Retinal pigment epithelial cell (primary cell): Measurements from ENCODE around the gene BCCIP.
A peak's percentile ranks its signal among the peaks of the same experiment; 100 is the strongest.

Experiments used
- DNase-seq: peaks from one replicate; pipeline ENCODE4 v3.0.0-alpha.2; 2010; ENCODE audit warnings: low read depth
- H3K4me3 ChIP-seq: 2 replicates; pipeline ENCODE4 v1.5.1; 2011; ENCODE audit warnings: mild to moderate bottlenecking, low read length, control low read depth, moderate library complexity
- CTCF ChIP-seq: conservative IDR thresholded peaks from 2 replicates; pipeline ENCODE4 v1.5.1; 2011; ENCODE audit warnings: low read depth, low read length, control low read depth, inconsistent platforms

BCCIP gene

GRCh38 chr10:125799451-125800182 is 23.7 kb upstream of the BCCIP start:
- DNase-seq: no peak
- H3K4me3 ChIP-seq: no peak overlapping the region
- TF ChIP-seq CTCF: no peak

GRCh38 chr10:125801574-125801973 is 21.8 kb upstream of the BCCIP start:
- H3K4me3 ChIP-seq: no peak overlapping the region
- no peak for DNase-seq
- TF ChIP-seq CTCF: no peak

GRCh38 chr10:125802131-125802530 is 21.2 kb upstream of the BCCIP start:
- TF ChIP-seq CTCF: no peak
- no peak overlapping the region for H3K4me3 ChIP-seq
- DNase-seq: no peak

- no peak for DNase-seq
- H3K4me3 ChIP-seq: no peak overlapping the region
These were observed 20.6 kb upstream of the BCCIP start for GRCh38 chr10:125802739-125803138.

DNA sequence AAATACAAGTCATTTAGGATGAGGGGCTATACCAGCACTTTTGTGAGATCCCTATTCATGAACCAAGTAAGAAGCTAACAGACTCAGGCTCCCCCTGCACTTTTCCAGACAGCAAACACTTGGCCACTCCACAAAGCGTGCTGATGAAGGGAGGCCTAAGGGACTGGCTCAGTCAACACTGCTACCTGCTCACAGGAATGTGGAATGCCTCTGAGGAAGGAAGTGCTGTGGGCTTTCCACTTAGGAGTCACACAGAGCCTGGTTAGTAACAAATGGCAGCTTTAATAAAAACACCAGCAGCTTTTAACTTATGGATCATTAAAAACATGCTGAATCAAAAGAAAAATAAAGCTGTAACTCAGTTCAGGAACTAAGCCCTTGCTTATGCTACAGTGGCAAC is 15.3 kb upstream of the BCCIP start:
- DNase-seq: no peak
- TF ChIP-seq CTCF: no peak
- H3K4me3 ChIP-seq: no peak overlapping the region

More at GRCh38 chr10:125802739-125803138, 20.6 kb upstream of the BCCIP start:
- TF ChIP-seq CTCF: no peak

GRCh38 chr10:125811251-125811650 is 12.1 kb upstream of the BCCIP start:
- DNase-seq: no peak
- no peak for TF ChIP-seq CTCF
- H3K4me3 ChIP-seq: no peak overlapping the region

DNA sequence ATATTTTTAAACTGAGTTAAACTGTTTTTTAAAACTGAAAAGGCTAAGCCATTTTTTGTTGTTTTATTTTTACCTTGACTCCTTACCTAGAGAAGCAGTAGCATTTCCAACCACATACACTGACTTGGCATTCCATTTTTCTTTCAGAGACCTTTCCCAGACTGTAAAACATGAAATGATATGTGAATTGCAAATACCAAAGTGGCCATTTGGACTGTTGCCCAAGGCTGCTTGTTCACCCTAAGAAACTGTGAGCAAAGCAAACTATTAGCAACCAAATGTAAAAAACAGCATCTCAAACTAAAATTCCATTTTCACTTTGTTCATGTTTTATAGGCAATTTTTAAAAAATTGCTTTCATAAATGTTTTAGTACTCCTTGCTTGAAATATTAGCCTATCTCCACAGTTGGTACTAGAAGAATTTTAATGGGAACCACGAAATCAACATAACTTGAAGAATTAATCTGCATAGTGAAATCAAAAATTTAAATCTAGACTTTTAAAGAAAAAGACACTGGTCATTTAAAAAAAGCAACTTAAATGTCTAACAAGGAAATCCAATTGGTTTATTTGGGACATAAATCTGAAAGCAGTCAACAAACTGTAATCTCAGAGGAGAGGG is 11.1 kb upstream of the BCCIP start:
- TF ChIP-seq CTCF: no peak
- peak; percentile 53 for DNase-seq
- no peak overlapping the region for H3K4me3 ChIP-seq
